Activated naive CD8-positive, alpha-beta T cell treated with anti-CD3 and anti-CD28 coated beads, Interleukin-2, amount 50 U/mL, for 24 hours (primary cell): ENCODE results near the gene KPNA4.
"Not testable (repeated sequence)": the region's sequence is repeated elsewhere in the genome, so short reads cannot be mapped to it uniquely, and the experiment has no call there.

Experiments
- ATAC-seq: fragments of 150-1000 bp; cut with Tn5 transposase; one replicate; pipeline ENCODE4 v1.10.0; 2021
- DNase-seq: peaks from one replicate; pipeline ENCODE4 v3.0.0; 2021
- H3K27ac Mint-ChIP-seq: one replicate; pipeline ENCODE4 v1.8.0; 2021; ENCODE audit warnings: mild to moderate bottlenecking, mixed read lengths
- H3K27me3 Mint-ChIP-seq: one replicate; pipeline ENCODE4 v1.8.0; 2021; ENCODE audit warnings: mixed read lengths
- H3K36me3 Mint-ChIP-seq: one replicate; pipeline ENCODE4 v1.8.0; 2021; ENCODE audit warnings: low read depth, mixed read lengths
- H3K4me1 Mint-ChIP-seq: one replicate; pipeline ENCODE4 v1.8.0; 2021; ENCODE audit warnings: mixed read lengths
- H3K4me3 Mint-ChIP-seq: one replicate; pipeline ENCODE4 v1.8.0; 2021; ENCODE audit warnings: mild to moderate bottlenecking, moderate library complexity, mixed read lengths
- H3K9me3 Mint-ChIP-seq: one replicate; pipeline ENCODE4 v1.8.0; 2021; ENCODE audit warnings: mixed read lengths

Gene KPNA4

DNA sequence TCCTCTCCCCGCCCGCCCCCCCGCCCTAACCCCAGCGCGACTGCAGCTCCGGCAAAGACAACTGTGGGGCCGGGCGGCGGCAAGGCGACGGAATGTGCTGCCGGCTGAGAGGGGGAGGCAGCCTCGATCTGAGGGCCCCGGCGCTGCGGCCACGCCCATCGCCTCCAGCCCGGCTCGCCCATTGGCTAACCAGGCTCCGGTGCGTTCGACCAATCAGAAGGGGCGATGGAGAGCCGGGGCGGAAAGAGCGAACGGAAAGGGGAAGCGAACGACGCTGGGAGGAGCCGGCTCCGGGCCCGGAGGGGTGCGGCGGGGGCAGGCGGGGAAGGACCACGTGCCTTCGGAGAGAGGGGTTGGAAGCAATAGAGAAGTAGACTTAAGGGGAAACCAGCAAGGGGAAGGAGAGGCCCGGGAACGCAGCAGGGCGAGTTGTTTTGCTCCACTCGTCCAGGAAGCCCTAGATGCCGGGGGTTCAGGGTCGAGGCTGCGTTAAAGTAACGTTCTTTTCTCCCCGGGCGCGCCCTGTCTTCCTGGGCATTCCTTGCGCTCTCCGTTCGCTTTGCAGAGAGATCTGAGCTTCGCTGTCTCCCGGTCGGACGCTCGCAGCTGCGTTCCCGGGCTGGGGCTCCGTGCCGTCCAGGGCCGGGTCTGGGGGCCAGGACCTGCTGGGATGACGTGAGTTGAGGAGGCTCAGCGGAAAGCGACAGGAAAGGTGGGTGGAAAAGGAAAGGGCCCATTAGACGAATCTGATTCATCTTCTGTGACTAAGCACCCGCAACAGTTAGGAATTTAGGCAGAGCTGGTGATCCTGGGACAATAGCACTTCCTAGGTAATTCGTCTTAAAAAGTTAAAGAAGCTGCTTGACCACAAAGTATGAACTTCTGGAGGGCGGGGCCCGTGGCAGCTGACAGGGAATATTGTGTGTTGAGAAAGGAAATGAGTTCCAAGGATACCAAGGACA, at the start of gene KPNA4:
KPNA4 (minus strand) TSS at position 130 of the 962 bp plus-strand sequence. CDS start 289 bp downstream, outside the sequence.
- Mint-ChIP-seq H3K4me3 (peak within 1 kb of the TSS; percentile 94), H3K27me3 (no peaks in the 10 kb centered on the region), H3K36me3 (peaks cover 44% of the 10 kb centered on the region), H3K4me1 (peaks cover 53% of the 10 kb centered on the region), H3K9me3 (peaks cover 37% of the 10 kb centered on the region), H3K27ac (peak within 1 kb of the TSS; percentile 98)
- peak; percentile 92 for ATAC-seq
- peak; percentile 96 for DNase-seq

DNA sequence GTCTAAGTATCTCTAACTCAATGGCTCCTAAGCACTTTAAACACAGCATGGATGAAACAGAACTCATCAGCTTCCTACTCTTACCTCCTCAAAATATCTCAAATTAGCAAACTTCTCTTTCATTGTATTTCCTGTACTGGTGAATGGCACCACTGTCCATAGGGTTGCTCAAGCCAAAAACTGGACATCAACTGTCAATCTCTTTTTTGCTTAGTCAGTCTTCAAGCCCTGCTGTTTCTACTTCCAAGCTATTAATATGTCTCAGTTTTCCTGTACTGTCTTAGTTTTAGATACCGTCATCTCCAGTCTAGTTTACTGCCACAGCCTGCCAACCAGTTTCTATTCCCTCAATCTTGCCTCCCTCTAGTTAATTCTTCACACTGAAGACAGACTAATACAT, 48.3 kb upstream of the KPNA4 start:
- ATAC-seq: no peak
- H3K27me3 Mint-ChIP-seq: peaks cover 15% of the 10 kb centered on the region
- no peaks in the 10 kb centered on the region for H3K4me1 Mint-ChIP-seq

DNA sequence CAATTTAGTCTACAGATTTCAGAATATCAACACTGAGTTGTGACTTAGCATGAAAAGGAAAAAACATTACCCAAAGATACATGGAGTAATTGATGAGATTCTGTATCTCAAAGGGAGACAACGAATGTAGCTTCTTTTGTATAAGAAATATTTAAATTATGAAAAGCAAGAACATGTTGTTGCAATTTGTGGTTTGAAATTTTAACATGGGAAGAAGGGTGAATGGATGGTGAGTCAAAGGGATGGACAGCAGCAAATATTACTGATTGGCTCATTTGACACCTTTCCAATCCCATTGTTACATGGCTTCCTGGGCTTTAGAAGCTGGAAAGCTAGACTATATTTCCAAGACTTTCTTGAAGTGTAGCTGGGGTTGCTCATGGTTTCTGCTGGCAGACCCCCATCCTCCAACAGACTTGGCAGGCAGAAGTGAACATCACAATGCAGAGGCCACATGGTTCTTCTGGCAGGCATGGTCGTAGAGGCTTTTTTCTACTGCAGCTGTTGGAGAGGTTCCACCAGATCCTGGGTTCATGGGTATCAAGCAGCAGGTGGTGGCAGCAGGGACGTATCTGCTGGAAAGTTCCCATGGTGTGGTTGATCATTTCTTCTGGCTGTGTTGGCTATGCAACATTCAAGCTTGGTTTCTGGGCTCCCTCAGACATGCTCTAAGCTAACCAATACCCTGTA, 47.2 kb upstream of the KPNA4 start:
- H3K4me3 Mint-ChIP-seq: no peak overlapping the region
- no peaks in the 10 kb centered on the region for H3K9me3 Mint-ChIP-seq
- DNase-seq (no peak), ATAC-seq (no peak)
- no peak overlapping the region for H3K27ac Mint-ChIP-seq
- peaks cover 15% of the 10 kb centered on the region for H3K27me3 Mint-ChIP-seq
- H3K36me3 Mint-ChIP-seq: no peaks in the 10 kb centered on the region
- H3K4me1 Mint-ChIP-seq: no peaks in the 10 kb centered on the region

More for the DNA sequence above, 48.3 kb upstream of the KPNA4 start:
- H3K27ac Mint-ChIP-seq: no peak overlapping the region
- no peaks in the 10 kb centered on the region for H3K36me3 Mint-ChIP-seq
- no peak overlapping the region for H3K4me3 Mint-ChIP-seq
- H3K9me3 Mint-ChIP-seq: no peaks in the 10 kb centered on the region
- no peak for DNase-seq

GRCh38 chr3:160611141-160611540, 45.8 kb upstream of the KPNA4 start:
- Mint-ChIP-seq H3K9me3 (no peaks in the 10 kb centered on the region), H3K4me1 (no peaks in the 10 kb centered on the region), H3K4me3 (no peak overlapping the region), H3K36me3 (no peaks in the 10 kb centered on the region), H3K27me3 (peaks cover 13% of the 10 kb centered on the region), H3K27ac (no peak overlapping the region)
- DNase-seq: no peak
- no peak for ATAC-seq

GRCh38 chr3:160608870-160609269, 43.5 kb upstream of the KPNA4 start:
- Mint-ChIP-seq H3K4me3 (no peak overlapping the region), H3K9me3 (peaks cover 4% of the 10 kb centered on the region), H3K27me3 (peaks cover 5% of the 10 kb centered on the region), H3K36me3 (no peaks in the 10 kb centered on the region), H3K4me1 (no peaks in the 10 kb centered on the region), H3K27ac (no peak overlapping the region)
- ATAC-seq (no peak), DNase-seq (no peak)

DNA sequence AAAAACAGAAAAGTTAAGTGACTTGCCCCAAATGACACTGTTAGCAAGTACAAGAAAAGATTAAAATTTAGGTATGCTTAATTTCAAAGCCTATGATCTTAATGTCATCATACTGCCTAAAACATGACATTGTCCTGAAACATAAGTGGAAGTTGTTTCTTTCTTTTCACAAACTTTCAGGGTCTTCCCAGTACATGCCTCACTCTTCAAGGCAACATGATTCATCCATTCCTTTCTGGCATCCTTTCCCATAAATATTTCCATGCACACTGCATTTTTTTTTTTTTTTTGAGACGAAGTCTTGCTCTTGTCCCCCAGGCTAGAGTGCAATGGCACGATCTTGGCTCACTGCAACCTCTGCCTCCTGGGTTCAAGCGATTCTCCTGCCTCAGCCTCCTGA, 42.5 kb upstream of the KPNA4 start:
- Mint-ChIP-seq H3K36me3 (no peaks in the 10 kb centered on the region), H3K4me3 (no peak overlapping the region), H3K27ac (no peak overlapping the region), H3K27me3 (peaks cover 6% of the 10 kb centered on the region), H3K9me3 (peaks cover 4% of the 10 kb centered on the region), H3K4me1 (no peaks in the 10 kb centered on the region)
- ATAC-seq (no peak), DNase-seq (no peak)

GRCh38 chr3:160605315-160605714, 39.9 kb upstream of the KPNA4 start:
- H3K36me3 Mint-ChIP-seq: no peaks in the 10 kb centered on the region
- no peak for ATAC-seq
- peaks cover 4% of the 10 kb centered on the region for H3K9me3 Mint-ChIP-seq
- no peak overlapping the region for H3K4me3 Mint-ChIP-seq
- no peak for DNase-seq
- H3K27me3 Mint-ChIP-seq: peaks cover 1% of the 10 kb centered on the region
- H3K27ac Mint-ChIP-seq: no peak overlapping the region
- H3K4me1 Mint-ChIP-seq: no peaks in the 10 kb centered on the region

GRCh38 chr3:160603845-160604244, 38.5 kb upstream of the KPNA4 start:
- not testable (repeated sequence) for H3K27ac Mint-ChIP-seq, H3K4me3 Mint-ChIP-seq, H3K27me3 Mint-ChIP-seq, H3K4me1 Mint-ChIP-seq, H3K9me3 Mint-ChIP-seq, H3K36me3 Mint-ChIP-seq, ATAC-seq, DNase-seq

DNA sequence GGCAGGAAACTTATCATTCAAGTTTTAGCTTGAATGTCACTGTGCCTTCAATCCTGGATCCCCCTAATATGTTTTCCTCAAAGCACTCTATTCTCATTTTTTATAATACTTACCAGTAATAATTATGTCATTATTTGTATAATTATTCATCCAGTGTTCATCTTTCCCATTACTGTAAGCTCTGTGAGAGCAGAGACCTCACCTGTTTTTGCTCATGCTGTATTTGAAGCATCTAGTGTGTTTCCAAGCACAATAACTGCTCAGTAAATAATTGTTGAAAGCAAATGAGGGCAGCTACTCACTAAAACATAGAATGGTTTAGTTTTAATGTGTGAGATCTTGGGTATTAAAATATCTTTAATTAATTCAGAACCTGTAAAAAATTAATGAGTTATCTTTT, 36.9 kb upstream of the KPNA4 start:
- peaks cover 4% of the 10 kb centered on the region for H3K9me3 Mint-ChIP-seq
- H3K27me3 Mint-ChIP-seq: peaks cover 1% of the 10 kb centered on the region
- H3K27ac Mint-ChIP-seq: no peak overlapping the region
- no peaks in the 10 kb centered on the region for H3K36me3 Mint-ChIP-seq
- H3K4me3 Mint-ChIP-seq: no peak overlapping the region
- DNase-seq (no peak), ATAC-seq (no peak)
- no peaks in the 10 kb centered on the region for H3K4me1 Mint-ChIP-seq

DNA sequence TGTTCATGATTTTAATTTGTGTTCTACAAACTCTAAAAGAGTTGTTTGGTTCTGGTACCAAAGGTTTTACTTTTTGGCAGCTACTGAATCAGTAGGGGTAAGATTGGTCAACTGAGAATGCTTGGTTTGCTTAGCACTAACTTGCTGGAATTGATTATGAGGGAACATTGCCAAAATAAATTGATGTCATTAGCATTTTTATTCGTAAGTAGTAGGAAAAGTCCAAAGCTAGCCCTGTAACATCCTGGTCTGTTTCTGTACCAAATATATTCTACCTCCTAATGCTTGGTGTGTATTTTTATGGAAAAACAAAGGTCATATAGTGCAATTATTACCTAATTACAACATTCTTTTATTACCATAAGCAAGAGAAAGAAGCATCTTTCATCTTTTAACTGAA, 35.9 kb upstream of the KPNA4 start:
- Mint-ChIP-seq H3K36me3 (no peaks in the 10 kb centered on the region), H3K4me3 (no peak overlapping the region), H3K27ac (no peak overlapping the region), H3K9me3 (peaks cover 4% of the 10 kb centered on the region), H3K27me3 (peaks cover 1% of the 10 kb centered on the region), H3K4me1 (no peaks in the 10 kb centered on the region)
- DNase-seq (no peak), ATAC-seq (no peak)

DNA sequence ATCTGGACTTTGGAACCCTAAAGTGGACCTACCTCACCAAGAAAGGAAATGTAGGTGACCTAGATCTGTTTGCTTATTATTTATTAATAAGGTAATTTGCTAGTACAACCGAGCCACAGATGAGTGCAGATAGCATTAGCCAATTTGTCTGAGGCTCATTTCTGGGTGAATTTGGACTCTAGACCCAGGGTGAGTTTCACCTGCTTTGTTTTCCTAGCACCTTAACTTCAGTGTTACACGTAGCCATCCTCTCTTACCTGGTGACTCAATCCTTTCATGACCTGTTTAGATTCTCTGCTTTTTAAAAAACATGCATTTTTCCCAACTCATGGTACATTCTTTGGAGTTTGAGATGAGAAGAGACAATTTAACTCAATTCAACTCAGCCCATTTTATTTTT, 33.5 kb upstream of the KPNA4 start:
- Mint-ChIP-seq H3K36me3 (no peaks in the 10 kb centered on the region), H3K27ac (no peak overlapping the region), H3K4me3 (no peak overlapping the region), H3K4me1 (no peaks in the 10 kb centered on the region), H3K9me3 (peaks cover 5% of the 10 kb centered on the region), H3K27me3 (peaks cover 1% of the 10 kb centered on the region)
- ATAC-seq (no peak), DNase-seq (no peak)

- peaks cover 29% of the 10 kb centered on the region for H3K27me3 Mint-ChIP-seq
- H3K9me3 Mint-ChIP-seq: peaks cover 5% of the 10 kb centered on the region
- ATAC-seq: no peak
- DNase-seq: no peak
- H3K27ac Mint-ChIP-seq: no peak overlapping the region
- no peaks in the 10 kb centered on the region for H3K4me1 Mint-ChIP-seq
- H3K4me3 Mint-ChIP-seq: no peak overlapping the region
- no peaks in the 10 kb centered on the region for H3K36me3 Mint-ChIP-seq
Observed at GRCh38 chr3:160588023-160588422, 22.7 kb upstream of the KPNA4 start.

GRCh38 chr3:160587105-160587504, 21.7 kb upstream of the KPNA4 start:
- no peaks in the 10 kb centered on the region for H3K36me3 Mint-ChIP-seq
- H3K4me3 Mint-ChIP-seq: no peak overlapping the region
- no peak for ATAC-seq
- peaks cover 29% of the 10 kb centered on the region for H3K27me3 Mint-ChIP-seq
- no peak for DNase-seq
- no peaks in the 10 kb centered on the region for H3K4me1 Mint-ChIP-seq
- H3K9me3 Mint-ChIP-seq: peaks cover 12% of the 10 kb centered on the region
- H3K27ac Mint-ChIP-seq: no peak overlapping the region

- Mint-ChIP-seq H3K27me3 (peaks cover 32% of the 10 kb centered on the region), H3K27ac (no peak overlapping the region), H3K4me1 (no peaks in the 10 kb centered on the region), H3K9me3 (peaks cover 15% of the 10 kb centered on the region), H3K4me3 (no peak overlapping the region), H3K36me3 (no peaks in the 10 kb centered on the region)
- DNase-seq: no peak
- no peak for ATAC-seq
Observed at GRCh38 chr3:160586679-160587078, 21.3 kb upstream of the KPNA4 start.

DNA sequence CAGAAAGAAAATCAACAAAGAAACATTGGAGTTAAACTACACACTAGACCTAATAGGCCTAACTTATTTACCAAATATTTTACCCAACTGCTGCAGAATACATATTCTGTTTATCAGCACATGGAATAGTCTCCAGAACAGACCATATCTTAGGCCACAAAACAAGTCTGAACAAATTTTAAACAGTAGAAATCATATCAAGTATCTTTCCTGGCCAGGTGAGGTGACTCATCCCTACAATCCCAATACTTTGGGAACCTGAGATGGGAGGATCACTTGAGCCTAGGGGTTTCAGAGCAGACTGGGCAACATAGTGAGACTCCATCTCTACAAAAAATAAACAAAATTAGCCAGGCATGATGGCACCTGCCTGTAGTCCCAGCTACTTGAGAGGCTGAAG, 18.1 kb upstream of the KPNA4 start:
- ATAC-seq (no peak), DNase-seq (no peak)
- Mint-ChIP-seq H3K9me3 (peaks cover 25% of the 10 kb centered on the region), H3K36me3 (no peaks in the 10 kb centered on the region), H3K27ac (no peak overlapping the region), H3K4me3 (no peak overlapping the region), H3K27me3 (peaks cover 36% of the 10 kb centered on the region), H3K4me1 (no peaks in the 10 kb centered on the region)
